Measurements from ENCODE around the gene CATSPERD.
A peak's percentile ranks its signal among the peaks of the same experiment; 100 is the strongest.

GRCh38 chr19:5826531-5827341 is 106.3 kb downstream of the CATSPERD start:
- peak in 2 of 3 experiments; percentile 27 to 35 for TF ChIP-seq CTCF (optimal IDR thresholded peaks at IDR 0.05 in 1 of 3, IDR thresholded peaks at IDR 0.05 in 1 of 3, conservative IDR thresholded peaks at IDR 0.05 in 1 of 3; ENCODE audit: extremely low read depth in 1 of 3, insufficient read depth in 2 of 3, low read length in 3 of 3)
- no peak for TF ChIP-seq EZH2 (IDR thresholded peaks at IDR 0.05; ENCODE audit: low read length)
